Effector memory CD4-positive, alpha-beta T cell (primary cell): ENCODE results near the gene C1QTNF12.

ENCODE experiments used
- DNase-seq, 3 donors: peaks; one replicate each; pipeline ENCODE4 v3.0.0-alpha.2; 2020
- H3K27ac ChIP-seq: 2 replicates; pipeline ENCODE4 v1.7.0; 2013; ENCODE audit warnings: mild to moderate bottlenecking, low read length, moderate library complexity; ENCODE audit not compliant: insufficient read depth, poor library complexity, severe bottlenecking
- H3K27me3 ChIP-seq: replicated peaks from 2 replicates; pipeline ENCODE4 v1.7.0; 2013; ENCODE audit warnings: mild to moderate bottlenecking, low read length; ENCODE audit not compliant: insufficient read depth, control insufficient read depth, poor library complexity, severe bottlenecking
- H3K36me3 ChIP-seq: 2 replicates; pipeline ENCODE4 v1.7.0; 2013; ENCODE audit warnings: mild to moderate bottlenecking, low read length, moderate library complexity; ENCODE audit not compliant: control insufficient read depth, insufficient read depth
- H3K4me1 ChIP-seq: 2 replicates; pipeline ENCODE4 v1.7.0; 2013; ENCODE audit warnings: low read length, mild to moderate bottlenecking; ENCODE audit not compliant: control insufficient read depth, insufficient read depth, poor library complexity, severe bottlenecking
- H3K4me3 ChIP-seq: 2 replicates; pipeline ENCODE4 v1.7.0; 2013; ENCODE audit warnings: low read length, low read depth, mild to moderate bottlenecking; ENCODE audit not compliant: insufficient read depth, poor library complexity, severe bottlenecking
- H3K9me3 ChIP-seq: 2 replicates; pipeline ENCODE4 v1.7.0; 2013; ENCODE audit warnings: mild to moderate bottlenecking, low read length, moderate library complexity; ENCODE audit not compliant: control insufficient read depth

Gene C1QTNF12

DNA sequence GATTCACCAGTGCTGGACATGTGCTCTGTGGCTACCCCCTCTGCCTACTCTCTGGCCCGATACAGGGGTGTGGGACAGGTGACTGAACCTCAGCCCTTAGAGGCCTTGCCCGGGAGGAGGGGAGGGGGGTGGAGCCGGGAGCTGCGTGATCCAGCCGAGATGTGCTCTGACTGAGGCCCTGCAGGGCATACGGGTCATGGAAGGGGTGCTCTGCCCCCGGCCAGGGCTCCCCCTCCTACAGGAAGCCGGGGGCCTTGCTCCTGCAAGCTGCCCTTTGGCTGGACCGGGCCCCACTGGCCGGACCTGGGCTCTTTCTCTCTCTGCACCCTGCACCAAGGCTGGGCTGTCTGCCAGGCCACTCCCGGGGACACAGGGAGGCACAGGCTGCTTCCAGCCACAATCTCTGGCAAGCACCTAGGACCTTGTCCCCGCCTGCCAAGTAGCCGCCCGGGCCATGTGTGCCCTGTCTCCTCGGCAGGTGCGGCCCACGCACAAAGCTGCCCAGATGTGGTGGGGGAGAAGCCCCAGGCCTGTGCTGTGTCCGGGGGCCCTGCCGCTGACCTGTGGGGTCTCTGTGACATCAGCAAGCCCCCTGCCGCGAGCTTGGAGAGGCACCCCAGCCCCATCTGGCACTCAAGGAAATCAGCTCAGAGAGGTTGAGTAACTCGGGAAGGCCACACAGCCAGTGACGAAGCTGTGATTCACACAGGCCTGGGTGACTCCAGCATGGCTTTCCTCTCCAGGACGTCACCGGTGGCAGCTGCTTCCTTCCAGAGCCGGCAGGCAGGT is 35.2 kb upstream of the C1QTNF12 start:
- Histone ChIP-seq H3K9me3 (no peaks in the 10 kb centered on the region), H3K27me3 (no peaks in the 10 kb centered on the region), H3K4me1 (no peaks in the 10 kb centered on the region), H3K4me3 (no peak overlapping the region), H3K27ac (no peak overlapping the region), H3K36me3 (no peaks in the 10 kb centered on the region)
- DNase-seq: no peak

GRCh38 chr1:1280782-1281481 is 34.4 kb upstream of the C1QTNF12 start:
- no peaks in the 10 kb centered on the region for H3K36me3 ChIP-seq
- H3K4me1 ChIP-seq: no peaks in the 10 kb centered on the region
- no peaks in the 10 kb centered on the region for H3K9me3 ChIP-seq
- no peak overlapping the region for H3K4me3 ChIP-seq
- H3K27me3 ChIP-seq: no peaks in the 10 kb centered on the region
- DNase-seq: no peak
- H3K27ac ChIP-seq: no peak overlapping the region

- Histone ChIP-seq H3K4me3 (no peak overlapping the region), H3K27ac (no peak overlapping the region), H3K36me3 (no peaks in the 10 kb centered on the region), H3K27me3 (no peaks in the 10 kb centered on the region), H3K4me1 (peaks cover 4% of the 10 kb centered on the region), H3K9me3 (no peaks in the 10 kb centered on the region)
- no peak for DNase-seq
Observed at GRCh38 chr1:1279028-1279427, 32.5 kb upstream of the C1QTNF12 start.

DNA sequence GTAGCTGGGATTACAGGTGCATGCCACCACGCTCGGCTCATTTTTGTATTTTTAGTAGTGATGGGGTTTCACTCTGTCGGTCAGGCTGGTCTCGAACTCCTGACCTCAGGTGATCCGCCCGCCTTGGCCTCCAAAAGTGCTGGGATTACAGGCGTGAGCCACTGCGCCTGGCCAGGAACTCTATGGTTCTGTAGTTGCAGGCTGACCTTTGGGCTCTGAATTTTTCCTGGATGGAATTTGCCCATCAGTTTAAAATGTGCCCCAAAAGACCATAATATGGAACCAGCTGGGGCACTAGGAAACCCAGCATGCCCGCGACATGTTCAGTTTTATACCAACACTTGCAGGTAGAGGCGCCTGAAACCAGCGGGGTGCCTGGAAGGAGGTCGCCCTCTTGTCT is 32.1 kb upstream of the C1QTNF12 start:
- no peak for DNase-seq
- H3K4me3 ChIP-seq: no peak overlapping the region
- H3K9me3 ChIP-seq: no peaks in the 10 kb centered on the region
- no peaks in the 10 kb centered on the region for H3K36me3 ChIP-seq
- no peak overlapping the region for H3K27ac ChIP-seq
- peaks cover 5% of the 10 kb centered on the region for H3K4me1 ChIP-seq
- H3K27me3 ChIP-seq: no peaks in the 10 kb centered on the region

DNA sequence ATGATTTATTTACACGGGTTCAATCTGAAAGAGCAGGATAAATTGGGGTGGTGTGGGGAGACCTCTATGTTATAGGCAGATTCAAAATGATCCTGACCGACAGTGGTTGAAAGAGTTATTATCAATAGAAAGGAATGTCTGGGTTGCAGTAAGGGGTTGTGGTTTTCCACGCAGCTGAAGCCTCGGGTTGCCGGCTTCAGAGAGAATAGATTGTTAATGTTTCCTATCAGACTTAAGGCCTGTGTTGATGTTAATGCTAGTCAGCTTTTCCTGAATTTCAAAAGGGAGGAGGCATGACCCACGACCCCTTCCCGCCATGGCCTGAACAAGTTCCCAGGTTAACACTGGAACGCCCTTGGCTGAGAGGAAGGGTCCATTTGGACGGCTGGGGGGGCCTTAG is 29.3 kb upstream of the C1QTNF12 start:
- no peaks in the 10 kb centered on the region for H3K9me3 ChIP-seq
- no peak for DNase-seq
- peaks cover 24% of the 10 kb centered on the region for H3K4me1 ChIP-seq
- no peak overlapping the region for H3K4me3 ChIP-seq
- no peaks in the 10 kb centered on the region for H3K27me3 ChIP-seq
- no peaks in the 10 kb centered on the region for H3K36me3 ChIP-seq
- H3K27ac ChIP-seq: no peak overlapping the region

DNA sequence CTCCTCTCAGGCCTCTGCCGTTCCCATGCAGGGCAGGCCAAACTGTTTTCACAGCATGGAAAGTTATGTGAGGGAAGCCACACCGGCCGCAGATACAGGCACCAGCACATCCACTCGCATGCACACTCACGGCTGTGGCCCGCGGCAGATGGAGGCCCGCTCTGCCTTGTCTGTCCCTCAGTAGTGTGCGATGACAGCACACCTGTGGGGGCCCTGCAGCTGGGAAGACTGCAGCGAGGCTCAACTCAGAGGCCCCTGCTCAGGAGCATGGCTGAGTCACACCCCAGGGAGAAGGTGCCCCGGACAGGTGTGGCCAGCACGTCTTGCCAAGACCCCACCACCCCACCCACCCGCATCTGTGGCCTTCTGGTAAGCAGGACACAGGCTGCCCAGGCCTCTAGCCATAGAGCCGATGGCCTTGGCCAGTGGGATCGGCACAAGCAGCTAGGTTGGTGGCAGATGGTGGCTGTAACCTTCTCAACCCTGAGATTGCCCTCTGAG is 28.5 kb upstream of the C1QTNF12 start:
- Histone ChIP-seq H3K9me3 (no peaks in the 10 kb centered on the region), H3K36me3 (no peaks in the 10 kb centered on the region), H3K4me3 (no peak overlapping the region), H3K27ac (no peak overlapping the region), H3K27me3 (no peaks in the 10 kb centered on the region), H3K4me1 (peaks cover 27% of the 10 kb centered on the region)
- DNase-seq: no peak

DNA sequence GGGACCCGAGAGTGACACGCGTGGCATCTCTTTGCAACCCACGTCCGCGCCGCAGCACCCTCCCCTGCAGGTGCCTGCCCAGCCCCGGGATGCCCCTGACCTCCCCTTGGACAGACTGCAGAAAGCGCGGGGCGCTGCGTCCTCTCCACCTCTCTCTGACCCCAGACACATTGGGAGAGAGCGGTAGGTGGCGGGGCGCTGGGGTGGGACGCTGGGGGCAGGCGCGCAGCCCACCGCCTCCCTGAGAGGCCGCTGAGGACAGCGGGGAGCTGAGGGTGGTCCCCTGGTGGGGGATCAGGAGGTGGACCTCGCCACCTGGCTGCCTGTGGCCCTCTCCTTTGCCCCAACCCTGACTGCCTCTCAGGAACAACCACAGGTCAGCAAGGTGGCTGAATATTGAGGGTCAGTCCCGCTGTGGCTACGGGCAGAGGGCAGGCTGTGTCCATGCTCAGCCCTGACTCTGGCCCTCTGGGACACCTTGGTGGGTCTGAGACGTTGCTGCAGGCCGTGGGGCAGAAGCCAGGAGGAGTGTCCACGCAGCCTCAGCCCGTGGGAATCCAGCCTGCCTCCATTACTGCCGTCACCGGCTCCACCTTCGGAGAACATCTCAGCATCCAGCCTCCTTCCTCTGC is 27.9 kb upstream of the C1QTNF12 start:
- no peaks in the 10 kb centered on the region for H3K9me3 ChIP-seq
- peak overlapping the region; percentile 62 for H3K27ac ChIP-seq
- H3K27me3 ChIP-seq: no peaks in the 10 kb centered on the region
- peaks cover 27% of the 10 kb centered on the region for H3K4me1 ChIP-seq
- no peaks in the 10 kb centered on the region for H3K36me3 ChIP-seq
- peak overlapping the region; percentile 72 for H3K4me3 ChIP-seq
- no peak for DNase-seq

DNA sequence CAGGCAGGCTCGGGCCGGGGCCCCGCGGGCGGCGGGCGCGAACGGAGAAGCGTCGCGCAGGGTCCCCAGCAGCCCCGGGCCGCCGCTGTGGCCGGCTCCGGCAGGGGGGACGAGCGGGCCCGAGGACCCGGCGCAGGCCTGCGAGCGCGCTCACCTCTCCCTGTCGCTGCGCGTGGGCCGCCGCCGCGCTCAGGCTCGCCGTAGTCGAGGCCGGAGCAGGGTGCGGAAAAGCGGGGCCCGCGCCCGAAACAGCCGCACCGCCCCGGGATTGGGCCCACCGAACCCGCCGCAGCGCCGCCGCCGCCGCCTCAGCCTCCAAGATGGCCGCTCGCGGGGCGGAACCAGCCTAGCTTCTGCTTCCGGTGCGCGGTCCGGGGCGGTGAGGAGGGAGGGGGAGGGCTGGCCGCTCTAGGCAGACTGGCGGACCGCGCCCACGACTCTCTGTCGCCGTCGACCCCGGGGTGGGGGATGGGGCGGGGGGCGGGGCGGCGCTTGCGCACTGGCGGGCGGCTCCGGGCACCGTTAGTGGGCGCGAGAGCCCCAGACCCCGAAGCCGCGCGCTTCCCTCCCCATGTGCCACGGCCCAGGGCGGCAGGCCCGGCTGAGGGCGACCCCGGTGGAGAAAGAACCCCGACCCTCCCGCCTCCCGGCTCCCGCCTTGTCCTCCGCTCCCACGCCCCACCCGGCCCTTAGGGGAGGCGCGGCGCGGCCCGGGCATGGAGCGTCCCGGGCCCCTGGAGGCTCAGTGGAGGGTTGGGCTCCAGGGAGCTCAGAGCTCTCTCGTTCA is 27.2 kb upstream of the C1QTNF12 start, which contains the start of gene UBE2J2:
Gene UBE2J2, minus strand, starts transcription at position 343 of the 787 bp plus-strand sequence. CDS start 5,862 bp downstream, outside the sequence.
- Histone ChIP-seq H3K9me3 (no peaks in the 10 kb centered on the region), H3K4me1 (peaks cover 27% of the 10 kb centered on the region), H3K27ac (peak within 1 kb of the TSS; percentile 72), H3K27me3 (no peaks in the 10 kb centered on the region), H3K36me3 (no peaks in the 10 kb centered on the region), H3K4me3 (peak within 1 kb of the TSS; percentile 72)
- DNase-seq: peak; percentile 84 to 91 (median 89)

GRCh38 chr1:1273209-1273511 is 26.6 kb upstream of the C1QTNF12 start:
- Histone ChIP-seq H3K9me3 (no peaks in the 10 kb centered on the region), H3K27me3 (no peaks in the 10 kb centered on the region), H3K36me3 (peaks cover 4% of the 10 kb centered on the region), H3K27ac (peak overlapping the region; percentile 72), H3K4me1 (peaks cover 27% of the 10 kb centered on the region), H3K4me3 (peak overlapping the region; percentile 72)
- no peak for DNase-seq
